ENCODE results near the gene EFEMP1. TPM values are rescaled to one million over a fixed set of nuclear protein-coding genes. Genes with fewer than 3 reads are reported as not detected.

EFEMP1 gene
- polyA plus RNA-seq, 1 of the 3 experiments (the other 2 are of a cell fraction) = 1,015 TPM

DNA sequence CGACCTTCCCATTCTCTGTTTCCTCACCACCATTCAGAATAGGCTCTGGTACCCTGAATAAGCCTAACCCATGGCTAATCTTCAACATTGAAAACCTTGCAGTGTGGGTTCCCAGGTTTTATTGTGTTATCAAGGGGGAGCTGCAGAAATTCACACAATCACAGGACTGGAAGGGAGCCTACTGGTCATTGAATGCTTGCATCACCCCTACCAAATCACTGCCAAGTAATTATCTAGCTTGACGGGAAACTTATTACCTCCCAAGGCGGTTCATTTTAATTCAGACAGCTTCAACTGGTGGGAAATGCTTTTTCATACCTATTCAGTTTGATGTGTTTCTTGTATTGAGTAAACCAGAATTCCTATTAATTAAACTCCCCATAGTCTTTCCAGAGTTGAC is 33.6 kb upstream of the EFEMP1 start (continued):
- TF ChIP-seq, protein P1, sequence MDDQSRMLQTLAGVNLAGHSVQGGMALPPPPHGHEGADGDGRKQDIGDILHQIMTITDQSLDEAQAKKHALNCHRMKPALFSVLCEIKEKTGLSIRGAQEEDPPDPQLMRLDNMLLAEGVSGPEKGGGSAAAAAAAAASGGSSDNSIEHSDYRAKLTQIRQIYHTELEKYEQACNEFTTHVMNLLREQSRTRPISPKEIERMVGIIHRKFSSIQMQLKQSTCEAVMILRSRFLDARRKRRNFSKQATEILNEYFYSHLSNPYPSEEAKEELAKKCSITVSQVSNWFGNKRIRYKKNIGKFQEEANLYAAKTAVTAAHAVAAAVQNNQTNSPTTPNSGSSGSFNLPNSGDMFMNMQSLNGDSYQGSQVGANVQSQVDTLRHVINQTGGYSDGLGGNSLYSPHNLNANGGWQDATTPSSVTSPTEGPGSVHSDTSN (IDR thresholded peaks at IDR 0.05) = no peak
- no peak for TF ChIP-seq JUND (IDR thresholded peaks at IDR 0.05)
- no peak for TF ChIP-seq RCOR1 (IDR thresholded peaks at IDR 0.05; ENCODE audit: low read length)
- TF ChIP-seq SMC3 (IDR thresholded peaks at IDR 0.05; ENCODE audit: low read depth, low read length) = no peak
- TF ChIP-seq EZH2phosphoT487 (IDR thresholded peaks at IDR 0.05; ENCODE audit: borderline replicate concordance, low read depth) = no peak

DNA sequence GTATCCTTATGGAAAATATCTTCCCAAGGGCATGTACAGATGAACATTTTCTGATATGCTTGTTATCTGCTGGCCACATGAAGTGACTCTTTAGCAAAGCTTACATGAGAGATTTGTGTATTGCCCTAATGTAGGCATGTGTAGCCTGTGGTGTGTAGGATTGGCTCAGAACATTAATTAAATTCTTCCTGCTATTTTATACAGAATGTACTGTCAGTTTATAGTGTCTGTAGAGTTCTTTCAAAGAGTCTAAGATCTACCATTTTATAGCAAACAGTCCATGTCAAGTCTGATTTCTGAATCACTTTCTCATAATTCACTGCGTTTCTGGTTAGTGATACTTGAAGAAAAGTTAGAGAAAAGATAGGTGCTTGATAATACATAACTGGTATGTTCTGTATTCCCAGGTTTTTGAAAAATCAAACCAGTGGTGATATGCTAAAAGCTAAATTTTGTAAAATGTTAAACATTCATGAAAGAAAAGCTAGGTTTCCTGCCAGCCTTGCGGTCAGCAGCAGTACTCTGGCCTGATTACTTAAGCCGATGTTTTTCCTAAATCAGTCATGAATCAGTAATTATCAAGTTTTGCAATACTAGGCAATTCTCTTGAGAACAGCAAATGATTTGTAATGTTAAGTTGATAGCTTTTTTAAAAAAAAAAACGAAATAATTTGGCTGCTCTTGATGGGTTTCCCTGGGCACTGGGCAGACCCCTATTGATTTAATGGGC is 30.9 kb upstream of the EFEMP1 start:
- Histone ChIP-seq H3K36me3 (replicated peaks in 1 of 2; ENCODE audit: control insufficient read depth in 1 of 2, insufficient read depth in 2 of 2, low read length in 1 of 2) (no peaks in the 10 kb centered on the region), H3K9me3 (no peaks in the 10 kb centered on the region), H3F3A (replicated peaks; ENCODE audit: insufficient read depth) (no peaks in the 10 kb centered on the region), H2AFZ (ENCODE audit: low read depth) (no peak overlapping the region), H3K9ac (no peak overlapping the region), H3K79me2 (ENCODE audit: insufficient read depth) (no peaks in the 10 kb centered on the region), H4K20me1 (ENCODE audit: insufficient read depth) (no peaks in the 10 kb centered on the region), H3K4me2 (no peak overlapping the region), H3K4me3 (ENCODE audit: low read depth in 2 of 2, low read length in 1 of 2) (no peak overlapping the region), H3K4me1 (ENCODE audit: control insufficient read depth in 1 of 2, insufficient read depth in 2 of 2, low read depth in 1 of 2, low read length in 1 of 2) (peaks cover 0 to 11% of the 10 kb centered on the region in 2 experiments; a peak in 1 of 4 replicates), H3K9me2 (no peaks in the 10 kb centered on the region), H3K27me3 (ENCODE audit: insufficient read depth) (no peaks in the 10 kb centered on the region), H3K27ac (ENCODE audit: low read depth in 2 of 2, low read length in 1 of 2) (no peak overlapping the region)
- DNase-seq = no peak
- TF ChIP-seq, protein P1 (IDR thresholded peaks at IDR 0.05) = no peak
- TF ChIP-seq GATA2 (CRISPR knock-in tag; IDR thresholded peaks at IDR 0.05) (no peak), EP300 (IDR thresholded peaks at IDR 0.05; ENCODE audit: borderline replicate concordance in 1 of 2, low read depth in 1 of 2, low read length in 1 of 2) (no peak), JUND (IDR thresholded peaks at IDR 0.05) (no peak), FOXM1 (IDR thresholded peaks at IDR 0.05; ENCODE audit: low read depth) (no peak), TAF1 (IDR thresholded peaks at IDR 0.05; ENCODE audit: borderline replicate concordance, low read depth, low read length) (no peak), ELF1 (IDR thresholded peaks at IDR 0.05) (no peak), MXI1 (IDR thresholded peaks at IDR 0.05; ENCODE audit: low read depth, low read length) (no peak), SMC3 (IDR thresholded peaks at IDR 0.05; ENCODE audit: low read depth, low read length) (no peak)
- TF ChIP-seq, protein P2, sequence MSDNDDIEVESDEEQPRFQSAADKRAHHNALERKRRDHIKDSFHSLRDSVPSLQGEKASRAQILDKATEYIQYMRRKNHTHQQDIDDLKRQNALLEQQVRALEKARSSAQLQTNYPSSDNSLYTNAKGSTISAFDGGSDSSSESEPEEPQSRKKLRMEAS (IDR thresholded peaks at IDR 0.05; ENCODE audit: low read depth) = no peak
- TF ChIP-seq, protein P3, sequence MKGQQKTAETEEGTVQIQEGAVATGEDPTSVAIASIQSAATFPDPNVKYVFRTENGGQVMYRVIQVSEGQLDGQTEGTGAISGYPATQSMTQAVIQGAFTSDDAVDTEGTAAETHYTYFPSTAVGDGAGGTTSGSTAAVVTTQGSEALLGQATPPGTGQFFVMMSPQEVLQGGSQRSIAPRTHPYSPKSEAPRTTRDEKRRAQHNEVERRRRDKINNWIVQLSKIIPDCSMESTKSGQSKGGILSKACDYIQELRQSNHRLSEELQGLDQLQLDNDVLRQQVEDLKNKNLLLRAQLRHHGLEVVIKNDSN (IDR thresholded peaks at IDR 0.05; ENCODE audit: borderline replicate concordance, low read depth) = no peak
- CTCF ChIA-PET = no interaction called here
- WGBS (ENCODE audit: low lambda C conversion rate) = 63% methylated on average over 4 of the region's 4 CpGs
- POLR2A ChIA-PET = no interaction called here

Measured in SK-N-SH (cell line).